ENCODE data around the gene PCDHGA9. TPM values are rescaled to one million over a fixed set of nuclear protein-coding genes. Genes with fewer than 3 reads are reported as not detected.

Gene PCDHGA9
- total and polyA plus RNA-seq, 9 of the 15 experiments (the other 6 are each of a cell fraction or from before 2014, with no cell fraction given): 0.03 to 0.18 (median 0.11) TPM; not detected in 2

DNA sequence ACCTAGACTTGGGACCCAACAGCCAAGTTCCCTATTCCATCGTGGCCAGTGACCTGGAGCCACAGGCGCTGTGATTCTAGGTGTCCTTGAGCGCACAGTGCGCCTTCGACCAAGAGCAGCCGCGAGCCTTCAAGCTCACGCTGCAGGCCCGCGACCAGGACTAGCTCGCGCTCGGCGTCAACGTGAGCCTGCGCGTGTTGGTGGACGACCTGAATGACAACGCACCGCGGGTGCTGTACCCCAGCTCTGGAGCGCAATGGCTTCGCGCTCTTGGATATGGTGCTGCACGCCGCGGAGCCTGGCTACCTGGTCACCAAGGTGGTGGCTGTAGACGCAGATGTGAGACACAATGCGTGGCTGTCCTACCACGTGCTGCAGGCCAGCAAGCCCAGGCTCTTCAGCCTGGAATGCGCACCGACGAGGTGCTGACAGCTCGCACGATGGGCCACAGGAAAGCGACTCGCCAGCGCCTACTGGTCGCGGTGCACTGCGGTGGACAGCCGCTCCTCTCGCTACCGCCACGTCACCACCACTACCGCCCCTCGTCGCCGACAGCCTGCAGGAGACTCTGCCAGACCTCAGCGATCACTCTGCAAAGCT lies 39.1 kb downstream of the PCDHGA9 start:
- no peaks in the 10 kb centered on the region for H4K20me1 ChIP-seq (replicated peaks; ENCODE audit: control insufficient read depth, insufficient read depth, low read length)
- WGBS (ENCODE audit: insufficient coverage, low coverage, missing lambda C conversion rate): 17% methylated on average over 45 of the region's 50 CpGs
- in situ Hi-C loops (cut with MboI) (no loop called here), intact Hi-C loops (cut with micrococcal nuclease) (no loop called here)
- ChIA-PET CTCF (ENCODE audit: low intra/inter-chr PET ratio) (no interaction called here), POLR2A (interaction anchor here (0.6 to 1.3 kb wide), 3 partner anchors 34 to 687 kb away, joined by 3 read pairs; partner anchors contain the start of gene PCDHGC5)
- H3K4me3 ChIP-seq: no peak overlapping the region
- peaks cover 0 to 6% of the 10 kb centered on the region in 2 experiments; a peak in 1 of 5 replicates for H3K4me1 ChIP-seq (replicated peaks in 1 of 2; ENCODE audit: control insufficient read depth in 2 of 2, insufficient read depth in 2 of 2, low read length in 2 of 2)
- BruUV-seq (replicated peaks): no TSS peak
- H3K27me3 ChIP-seq (ENCODE audit: control insufficient read depth in 2 of 2, insufficient read depth in 2 of 2, low read length in 2 of 2): peaks cover 0 to 16% of the 10 kb centered on the region in 2 experiments; a peak in 2 of 5 replicates
- no peak overlapping the region for H2AFZ ChIP-seq (ENCODE audit: low read depth, low read length)
- 0 out of 2 replicates have a peak, but pooled peaks have one; percentile 19 for TF ChIP-seq L3MBTL2 (IDR thresholded peaks at IDR 0.05)
- TF ChIP-seq, protein P1, sequence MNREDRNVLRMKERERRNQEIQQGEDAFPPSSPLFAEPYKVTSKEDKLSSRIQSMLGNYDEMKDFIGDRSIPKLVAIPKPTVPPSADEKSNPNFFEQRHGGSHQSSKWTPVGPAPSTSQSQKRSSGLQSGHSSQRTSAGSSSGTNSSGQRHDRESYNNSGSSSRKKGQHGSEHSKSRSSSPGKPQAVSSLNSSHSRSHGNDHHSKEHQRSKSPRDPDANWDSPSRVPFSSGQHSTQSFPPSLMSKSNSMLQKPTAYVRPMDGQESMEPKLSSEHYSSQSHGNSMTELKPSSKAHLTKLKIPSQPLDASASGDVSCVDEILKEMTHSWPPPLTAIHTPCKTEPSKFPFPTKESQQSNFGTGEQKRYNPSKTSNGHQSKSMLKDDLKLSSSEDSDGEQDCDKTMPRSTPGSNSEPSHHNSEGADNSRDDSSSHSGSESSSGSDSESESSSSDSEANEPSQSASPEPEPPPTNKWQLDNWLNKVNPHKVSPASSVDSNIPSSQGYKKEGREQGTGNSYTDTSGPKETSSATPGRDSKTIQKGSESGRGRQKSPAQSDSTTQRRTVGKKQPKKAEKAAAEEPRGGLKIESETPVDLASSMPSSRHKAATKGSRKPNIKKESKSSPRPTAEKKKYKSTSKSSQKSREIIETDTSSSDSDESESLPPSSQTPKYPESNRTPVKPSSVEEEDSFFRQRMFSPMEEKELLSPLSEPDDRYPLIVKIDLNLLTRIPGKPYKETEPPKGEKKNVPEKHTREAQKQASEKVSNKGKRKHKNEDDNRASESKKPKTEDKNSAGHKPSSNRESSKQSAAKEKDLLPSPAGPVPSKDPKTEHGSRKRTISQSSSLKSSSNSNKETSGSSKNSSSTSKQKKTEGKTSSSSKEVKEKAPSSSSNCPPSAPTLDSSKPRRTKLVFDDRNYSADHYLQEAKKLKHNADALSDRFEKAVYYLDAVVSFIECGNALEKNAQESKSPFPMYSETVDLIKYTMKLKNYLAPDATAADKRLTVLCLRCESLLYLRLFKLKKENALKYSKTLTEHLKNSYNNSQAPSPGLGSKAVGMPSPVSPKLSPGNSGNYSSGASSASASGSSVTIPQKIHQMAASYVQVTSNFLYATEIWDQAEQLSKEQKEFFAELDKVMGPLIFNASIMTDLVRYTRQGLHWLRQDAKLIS (CRISPR knock-in tag; IDR thresholded peaks at IDR 0.05): no peak
- no peak for FAIRE-seq
- no peak overlapping the region for H3K27ac ChIP-seq (ENCODE audit: extremely low read depth, low read depth, low read length)
- no peaks in the 10 kb centered on the region for H3K9me3 ChIP-seq (replicated peaks; ENCODE audit: control insufficient read depth, insufficient read depth, low read depth, low read length)
- DNase-seq (ENCODE audit: extremely low read depth in 1 of 4, low spot score in 3 of 4): no peak
- H3K79me2 ChIP-seq (ENCODE audit: control insufficient read depth, insufficient read depth, low read length): no peaks in the 10 kb centered on the region
- ATAC-seq: no peak
- H3K9me1 ChIP-seq (ENCODE audit: control insufficient read depth, insufficient read depth, low read length): no peaks in the 10 kb centered on the region
- no peak overlapping the region for H3K4me2 ChIP-seq (ENCODE audit: insufficient read depth, low read length)
- no peak overlapping the region for H3K9ac ChIP-seq (ENCODE audit: insufficient read depth in 1 of 2, low read depth in 2 of 2, low read length in 2 of 2)
- H3K36me3 ChIP-seq (ENCODE audit: control insufficient read depth, insufficient read depth, low read length): no peaks in the 10 kb centered on the region

Other genes with a start within 250 kb of the PCDHGA9 start
Only the 7 nearest of the 37 such genes appear.
- 0.14 TPM in 1 of 2 replicates, not detected in the other for gene PCDHGB4, start 15.1 kb upstream of the PCDHGA9 start, total RNA-seq (2014; rRNA removed)
- 0.03 and 0.04 TPM in 2 replicates for gene PCDHGB4, start 15.1 kb upstream of the PCDHGA9 start, total RNA-seq (2014; rRNA removed; fragmentation: Illumina TruSeq; extraction: Trizol)
- 0.04 TPM in 1 of 2 replicates, not detected in the other for gene PCDHGB4, start 15.1 kb upstream of the PCDHGA9 start, total RNA-seq (2015; rRNA removed; fragmentation: Illumina TruSeq; extraction: Trizol)
- gene PCDHGB4, start 15.1 kb upstream of the PCDHGA9 start, total RNA-seq (2021): not detected in 2 replicates
- gene PCDHGB4, start 15.1 kb upstream of the PCDHGA9 start, polyA plus RNA-seq (2011; rRNA removed): 0.03 TPM in 2 replicates
- gene PCDHGB4, start 15.1 kb upstream of the PCDHGA9 start, polyA plus RNA-seq (2014; fragmentation: Illumina TruSeq; extraction: Trizol): 0.01 TPM in 1 of 2 replicates, not detected in the other
- not detected for gene PCDHGB4, start 15.1 kb upstream of the PCDHGA9 start, polyA plus RNA-seq (2014; fragmentation: Nextera tagmentation; extraction: Ambion mirVana)
- gene PCDHGB4, start 15.1 kb upstream of the PCDHGA9 start, polyA plus RNA-seq (2014; rRNA removed): not detected in 2 replicates
- 0.04 and 0.09 TPM in 2 replicates for gene PCDHGA8, start 10.1 kb upstream of the PCDHGA9 start, total RNA-seq (2014; rRNA removed)
- 0.04 and 0.06 TPM in 2 replicates for gene PCDHGA8, start 10.1 kb upstream of the PCDHGA9 start, total RNA-seq (2014; rRNA removed; fragmentation: Illumina TruSeq; extraction: Trizol)
- gene PCDHGA8, start 10.1 kb upstream of the PCDHGA9 start, total RNA-seq (2015; rRNA removed; fragmentation: Illumina TruSeq; extraction: Trizol): 0.08 and 0.11 TPM in 2 replicates
- gene PCDHGA8, start 10.1 kb upstream of the PCDHGA9 start, total RNA-seq (2021): 0.07 and 0.18 TPM in 2 replicates
- 0.01 and 0.07 TPM in 2 replicates for gene PCDHGA8, start 10.1 kb upstream of the PCDHGA9 start, polyA plus RNA-seq (2011; rRNA removed)
- 0.06 and 0.10 TPM in 2 replicates for gene PCDHGA8, start 10.1 kb upstream of the PCDHGA9 start, polyA plus RNA-seq (2014; fragmentation: Illumina TruSeq; extraction: Trizol)
- not detected for gene PCDHGA8, start 10.1 kb upstream of the PCDHGA9 start, polyA plus RNA-seq (2014; fragmentation: Nextera tagmentation; extraction: Ambion mirVana)
- gene PCDHGA8, start 10.1 kb upstream of the PCDHGA9 start, polyA plus RNA-seq (2014; rRNA removed): 0.07 and 0.13 TPM in 2 replicates
- gene PCDHGB5, start 4.8 kb upstream of the PCDHGA9 start, total RNA-seq (2014; rRNA removed): 0.05 TPM in 1 of 2 replicates, not detected in the other
- 0.13 and 0.15 TPM in 2 replicates for gene PCDHGB5, start 4.8 kb upstream of the PCDHGA9 start, total RNA-seq (2014; rRNA removed; fragmentation: Illumina TruSeq; extraction: Trizol)
- gene PCDHGB5, start 4.8 kb upstream of the PCDHGA9 start, total RNA-seq (2015; rRNA removed; fragmentation: Illumina TruSeq; extraction: Trizol): 0.11 and 0.19 TPM in 2 replicates
- gene PCDHGB5, start 4.8 kb upstream of the PCDHGA9 start, total RNA-seq (2021): 0.18 and 0.29 TPM in 2 replicates
- 0.21 TPM in 1 of 2 replicates, not detected in the other for gene PCDHGB5, start 4.8 kb upstream of the PCDHGA9 start, polyA plus RNA-seq (2011; rRNA removed)
- 0.07 and 0.14 TPM in 2 replicates for gene PCDHGB5, start 4.8 kb upstream of the PCDHGA9 start, polyA plus RNA-seq (2014; fragmentation: Illumina TruSeq; extraction: Trizol)
- not detected for gene PCDHGB5, start 4.8 kb upstream of the PCDHGA9 start, polyA plus RNA-seq (2014; fragmentation: Nextera tagmentation; extraction: Ambion mirVana)
- gene PCDHGB5, start 4.8 kb upstream of the PCDHGA9 start, polyA plus RNA-seq (2014; rRNA removed): 0.12 and 0.16 TPM in 2 replicates
- 0.09 TPM in 1 of 2 replicates, not detected in the other for gene PCDHGB6, start 5.2 kb downstream of the PCDHGA9 start, total RNA-seq (2014; rRNA removed)
- 0.06 and 0.07 TPM in 2 replicates for gene PCDHGB6, start 5.2 kb downstream of the PCDHGA9 start, total RNA-seq (2014; rRNA removed; fragmentation: Illumina TruSeq; extraction: Trizol)
- gene PCDHGB6, start 5.2 kb downstream of the PCDHGA9 start, total RNA-seq (2015; rRNA removed; fragmentation: Illumina TruSeq; extraction: Trizol): 0.08 and 0.11 TPM in 2 replicates
- 0.11 TPM in 2 replicates for gene PCDHGB6, start 5.2 kb downstream of the PCDHGA9 start, total RNA-seq (2021)
- gene PCDHGB6, start 5.2 kb downstream of the PCDHGA9 start, polyA plus RNA-seq (2011; rRNA removed): 0.01 and 0.04 TPM in 2 replicates
- not detected in 2 replicates for gene PCDHGB6, start 5.2 kb downstream of the PCDHGA9 start, polyA plus RNA-seq (2014; fragmentation: Illumina TruSeq; extraction: Trizol)
- gene PCDHGB6, start 5.2 kb downstream of the PCDHGA9 start, polyA plus RNA-seq (2014; fragmentation: Nextera tagmentation; extraction: Ambion mirVana): under 1 TPM; 0.01 to 0.03 TPM
- 0.07 TPM in 1 of 2 replicates, not detected in the other for gene PCDHGB6, start 5.2 kb downstream of the PCDHGA9 start, polyA plus RNA-seq (2014; rRNA removed)
- 0.04 and 0.05 TPM in 2 replicates for gene PCDHGA10, start 10.2 kb downstream of the PCDHGA9 start, total RNA-seq (2014; rRNA removed)
- gene PCDHGA10, start 10.2 kb downstream of the PCDHGA9 start, total RNA-seq (2014; rRNA removed; fragmentation: Illumina TruSeq; extraction: Trizol): 0.06 and 0.07 TPM in 2 replicates
- 0.08 and 0.11 TPM in 2 replicates for gene PCDHGA10, start 10.2 kb downstream of the PCDHGA9 start, total RNA-seq (2015; rRNA removed; fragmentation: Illumina TruSeq; extraction: Trizol)
- gene PCDHGA10, start 10.2 kb downstream of the PCDHGA9 start, total RNA-seq (2021): 0.07 and 0.13 TPM in 2 replicates
- 0.03 TPM in 1 of 2 replicates, not detected in the other for gene PCDHGA10, start 10.2 kb downstream of the PCDHGA9 start, polyA plus RNA-seq (2011; rRNA removed)
- 0.06 TPM in 1 of 2 replicates, not detected in the other for gene PCDHGA10, start 10.2 kb downstream of the PCDHGA9 start, polyA plus RNA-seq (2014; fragmentation: Illumina TruSeq; extraction: Trizol)
- under 1 TPM; 0.01 to 0.04 TPM for gene PCDHGA10, start 10.2 kb downstream of the PCDHGA9 start, polyA plus RNA-seq (2014; fragmentation: Nextera tagmentation; extraction: Ambion mirVana)
- gene PCDHGA10, start 10.2 kb downstream of the PCDHGA9 start, polyA plus RNA-seq (2014; rRNA removed): 0.01 TPM in 1 of 2 replicates, not detected in the other
- 0.04 TPM in 1 of 2 replicates, not detected in the other for gene PCDHGB7, start 14.9 kb downstream of the PCDHGA9 start, total RNA-seq (2014; rRNA removed)
- not detected in 2 replicates for gene PCDHGB7, start 14.9 kb downstream of the PCDHGA9 start, total RNA-seq (2014; rRNA removed; fragmentation: Illumina TruSeq; extraction: Trizol)
- 0.08 TPM in 1 of 2 replicates, not detected in the other for gene PCDHGB7, start 14.9 kb downstream of the PCDHGA9 start, total RNA-seq (2015; rRNA removed; fragmentation: Illumina TruSeq; extraction: Trizol)
- 0.04 and 0.09 TPM in 2 replicates for gene PCDHGB7, start 14.9 kb downstream of the PCDHGA9 start, total RNA-seq (2021)
- not detected in 2 replicates for gene PCDHGB7, start 14.9 kb downstream of the PCDHGA9 start, polyA plus RNA-seq (2011; rRNA removed)
- not detected in 2 replicates for gene PCDHGB7, start 14.9 kb downstream of the PCDHGA9 start, polyA plus RNA-seq (2014; fragmentation: Illumina TruSeq; extraction: Trizol)
- not detected for gene PCDHGB7, start 14.9 kb downstream of the PCDHGA9 start, polyA plus RNA-seq (2014; fragmentation: Nextera tagmentation; extraction: Ambion mirVana)
- not detected in 2 replicates for gene PCDHGB7, start 14.9 kb downstream of the PCDHGA9 start, polyA plus RNA-seq (2014; rRNA removed)
- gene PCDHGA11, start 18.3 kb downstream of the PCDHGA9 start, total RNA-seq (2014; rRNA removed): 0.04 and 0.05 TPM in 2 replicates
- 0.04 and 0.06 TPM in 2 replicates for gene PCDHGA11, start 18.3 kb downstream of the PCDHGA9 start, total RNA-seq (2014; rRNA removed; fragmentation: Illumina TruSeq; extraction: Trizol)
- gene PCDHGA11, start 18.3 kb downstream of the PCDHGA9 start, total RNA-seq (2015; rRNA removed; fragmentation: Illumina TruSeq; extraction: Trizol): 0.07 and 0.08 TPM in 2 replicates
- gene PCDHGA11, start 18.3 kb downstream of the PCDHGA9 start, total RNA-seq (2021): 0.04 TPM in 1 of 2 replicates, not detected in the other
- gene PCDHGA11, start 18.3 kb downstream of the PCDHGA9 start, polyA plus RNA-seq (2011; rRNA removed): 0.01 TPM in 1 of 2 replicates, not detected in the other
- gene PCDHGA11, start 18.3 kb downstream of the PCDHGA9 start, polyA plus RNA-seq (2014; fragmentation: Illumina TruSeq; extraction: Trizol): 0.04 TPM in 1 of 2 replicates, not detected in the other
- gene PCDHGA11, start 18.3 kb downstream of the PCDHGA9 start, polyA plus RNA-seq (2014; fragmentation: Nextera tagmentation; extraction: Ambion mirVana): not detected
- gene PCDHGA11, start 18.3 kb downstream of the PCDHGA9 start, polyA plus RNA-seq (2014; rRNA removed): not detected in 2 replicates